Central memory CD8-positive, alpha-beta T cell (primary cell): Measurements from ENCODE around the gene TPSB2.
"Not testable (repeated sequence)": the region's sequence is repeated elsewhere in the genome, so short reads cannot be mapped to it uniquely, and the experiment has no call there.

ENCODE experiments used
- ATAC-seq: fragments of 150-1000 bp; cut with Tn5 transposase; replicated peaks from 2 replicates; pipeline ENCODE4 v1.10.0; 2022; ENCODE audit warnings: mild to moderate bottlenecking, moderate FRiP score, moderate number of reproducible peaks; ENCODE audit not compliant: poor library complexity, severe bottlenecking; ENCODE audit errors: extremely low read depth
- DNase-seq, 2 donors: peaks; one replicate each; pipeline ENCODE4 v3.0.0; 2021; ENCODE audit warnings: low spot score in 2 of 2
- H3K27ac Mint-ChIP-seq: one replicate; pipeline ENCODE4 v1.8.0; 2022; ENCODE audit warnings: low read depth, mild to moderate bottlenecking, moderate library complexity, mixed read lengths
- H3K27me3 Mint-ChIP-seq: one replicate; pipeline ENCODE4 v1.8.0; 2022; ENCODE audit warnings: mixed read lengths
- H3K36me3 Mint-ChIP-seq: one replicate; pipeline ENCODE4 v1.8.0; 2022; ENCODE audit warnings: mild to moderate bottlenecking, moderate library complexity, mixed read lengths; ENCODE audit not compliant: insufficient read depth
- H3K4me1 Mint-ChIP-seq: one replicate; pipeline ENCODE4 v1.8.0; 2022; ENCODE audit warnings: mixed read lengths
- H3K4me3 Mint-ChIP-seq: one replicate; pipeline ENCODE4 v1.8.0; 2022; ENCODE audit warnings: mild to moderate bottlenecking, moderate library complexity, mixed read lengths
- H3K9me3 Mint-ChIP-seq: one replicate; pipeline ENCODE4 v1.8.0; 2022; ENCODE audit warnings: mixed read lengths

TPSB2 gene

GRCh38 chr16:1195393-1195666 lies 34.7 kb downstream of the TPSB2 start:
- H3K36me3 Mint-ChIP-seq: peaks cover 2% of the 10 kb centered on the region
- H3K27ac Mint-ChIP-seq: no peak overlapping the region
- H3K4me1 Mint-ChIP-seq: peaks cover 5% of the 10 kb centered on the region
- peaks cover 5% of the 10 kb centered on the region for H3K9me3 Mint-ChIP-seq
- DNase-seq (no peak), ATAC-seq (no peak)
- H3K27me3 Mint-ChIP-seq: no peaks in the 10 kb centered on the region
- no peak overlapping the region for H3K4me3 Mint-ChIP-seq

GRCh38 chr16:1194665-1195392 lies 35.2 kb downstream of the TPSB2 start:
- no peak overlapping the region for H3K27ac Mint-ChIP-seq

GRCh38 chr16:1193825-1194581 lies 36.0 kb downstream of the TPSB2 start:
- ATAC-seq: no peak

More at GRCh38 chr16:1194665-1195392, 35.2 kb downstream of the TPSB2 start:
- peaks cover 2% of the 10 kb centered on the region for H3K4me1 Mint-ChIP-seq
- H3K9me3 Mint-ChIP-seq: peaks cover 3% of the 10 kb centered on the region
- no peak overlapping the region for H3K4me3 Mint-ChIP-seq
- ATAC-seq (no peak), DNase-seq (no peak)
- H3K27me3 Mint-ChIP-seq: no peaks in the 10 kb centered on the region
- peaks cover 2% of the 10 kb centered on the region for H3K36me3 Mint-ChIP-seq

GRCh38 chr16:1193143-1193824 lies 36.7 kb downstream of the TPSB2 start:
- Mint-ChIP-seq H3K4me3 (no peak overlapping the region), H3K4me1 (no peaks in the 10 kb centered on the region), H3K27me3 (no peaks in the 10 kb centered on the region), H3K36me3 (no peaks in the 10 kb centered on the region), H3K9me3 (no peaks in the 10 kb centered on the region), H3K27ac (no peak overlapping the region)
- no peak for ATAC-seq
- DNase-seq: no peak

More at GRCh38 chr16:1193825-1194581, 36.0 kb downstream of the TPSB2 start:
- no peak overlapping the region for H3K27ac Mint-ChIP-seq
- no peaks in the 10 kb centered on the region for H3K9me3 Mint-ChIP-seq
- no peaks in the 10 kb centered on the region for H3K4me1 Mint-ChIP-seq
- no peaks in the 10 kb centered on the region for H3K36me3 Mint-ChIP-seq
- no peaks in the 10 kb centered on the region for H3K27me3 Mint-ChIP-seq
- DNase-seq: no peak
- no peak overlapping the region for H3K4me3 Mint-ChIP-seq

- Mint-ChIP-seq H3K36me3 (no peaks in the 10 kb centered on the region), H3K27me3 (no peaks in the 10 kb centered on the region), H3K4me3 (no peak overlapping the region), H3K4me1 (no peaks in the 10 kb centered on the region), H3K9me3 (no peaks in the 10 kb centered on the region), H3K27ac (no peak overlapping the region)
- ATAC-seq (no peak), DNase-seq (no peak)
These were observed 37.5 kb downstream of the TPSB2 start for GRCh38 chr16:1192384-1193073.

GRCh38 chr16:1190789-1191188 lies 39.2 kb downstream of the TPSB2 start:
- H3K9me3 Mint-ChIP-seq, ATAC-seq, DNase-seq, H3K4me1 Mint-ChIP-seq, H3K4me3 Mint-ChIP-seq, H3K27me3 Mint-ChIP-seq, H3K27ac Mint-ChIP-seq, H3K36me3 Mint-ChIP-seq: not testable (repeated sequence)

- ATAC-seq (no peak), DNase-seq (no peak)
- no peaks in the 10 kb centered on the region for H3K4me1 Mint-ChIP-seq
- no peaks in the 10 kb centered on the region for H3K9me3 Mint-ChIP-seq
- H3K36me3 Mint-ChIP-seq: no peaks in the 10 kb centered on the region
- H3K27me3 Mint-ChIP-seq: no peaks in the 10 kb centered on the region
- no peak overlapping the region for H3K4me3 Mint-ChIP-seq
- H3K27ac Mint-ChIP-seq: no peak overlapping the region
These were observed 40.5 kb downstream of the TPSB2 start for GRCh38 chr16:1189455-1189854.

GRCh38 chr16:1188432-1189189 lies 41.4 kb downstream of the TPSB2 start:
- Mint-ChIP-seq H3K4me3 (no peak overlapping the region), H3K4me1 (no peaks in the 10 kb centered on the region), H3K36me3 (no peaks in the 10 kb centered on the region), H3K9me3 (no peaks in the 10 kb centered on the region), H3K27me3 (no peaks in the 10 kb centered on the region), H3K27ac (no peak overlapping the region)
- peak; percentile 49 for ATAC-seq
- DNase-seq: peak; percentile 28 to 34

GRCh38 chr16:1185460-1186207 lies 44.4 kb downstream of the TPSB2 start:
- ATAC-seq, H3K27ac Mint-ChIP-seq, H3K36me3 Mint-ChIP-seq, H3K4me1 Mint-ChIP-seq, H3K4me3 Mint-ChIP-seq, H3K27me3 Mint-ChIP-seq, DNase-seq, H3K9me3 Mint-ChIP-seq: not testable (repeated sequence)

- Mint-ChIP-seq H3K27ac (no peak overlapping the region), H3K9me3 (no peaks in the 10 kb centered on the region), H3K4me3 (no peak overlapping the region), H3K27me3 (no peaks in the 10 kb centered on the region), H3K36me3 (no peaks in the 10 kb centered on the region), H3K4me1 (no peaks in the 10 kb centered on the region)
- DNase-seq (no peak), ATAC-seq (no peak)
These were observed 45.0 kb downstream of the TPSB2 start for GRCh38 chr16:1184980-1185379.

- H3K4me3 Mint-ChIP-seq: no peak overlapping the region
- ATAC-seq: no peak
These were observed 45.7 kb downstream of the TPSB2 start for GRCh38 chr16:1184156-1184868.

More at GRCh38 chr16:1184156-1184868, 45.7 kb downstream of the TPSB2 start:
- Mint-ChIP-seq H3K4me1 (no peaks in the 10 kb centered on the region), H3K27ac (no peak overlapping the region), H3K9me3 (no peaks in the 10 kb centered on the region), H3K27me3 (no peaks in the 10 kb centered on the region), H3K36me3 (no peaks in the 10 kb centered on the region)
- DNase-seq: no peak
